WTC11 (cell line): Measurements from ENCODE around the gene COMMD6. TPM values are rescaled to one million over a fixed set of nuclear protein-coding genes. Genes with fewer than 3 reads are reported as not detected.

Source experiments
- ATAC-seq: fragments of 200-7000 bp; cut with Tn5 transposase; 2 replicates; pipeline ENCODE4 v1.10.0; 2021; ENCODE audit warnings: mild to moderate bottlenecking, moderate library complexity
- CTCF ChIA-PET: fragments of 300-600 bp; sonication (Branson Sonifier 250); formaldehyde crosslinking; loops from one replicate; lab custom pipeline; 2021; ENCODE audit warnings: antibody characterized with exemption; lab: Charles Lee
- POLR2A ChIA-PET: fragments of 350-600 bp; sonication (Branson Sonifier 250); formaldehyde crosslinking; loops from one replicate; lab custom pipeline; 2021; ENCODE audit warnings: antibody characterized with exemption; lab: Charles Lee
- DNase-seq: peaks from one replicate; pipeline ENCODE4 v3.0.0; 2021; ENCODE audit warnings: low spot score
- H3K27ac Mint-ChIP-seq: 2 replicates; pipeline ENCODE4 v1.8.0; 2021; ENCODE audit warnings: mixed read lengths
- H3K27me3 Mint-ChIP-seq: 2 replicates; pipeline ENCODE4 v1.8.0; 2021; ENCODE audit warnings: low read depth, mild to moderate bottlenecking, moderate library complexity, mixed read lengths
- H3K36me3 Mint-ChIP-seq: 2 replicates; pipeline ENCODE4 v1.8.0; 2021; ENCODE audit warnings: mixed read lengths
- H3K4me1 Mint-ChIP-seq: 2 replicates; pipeline ENCODE4 v1.8.0; 2022; ENCODE audit warnings: mixed read lengths
- H3K4me3 Mint-ChIP-seq: 2 replicates; pipeline ENCODE4 v1.8.0; 2021; ENCODE audit warnings: mild to moderate bottlenecking, moderate library complexity, mixed read lengths
- H3K9me3 Mint-ChIP-seq: 2 replicates; pipeline ENCODE4 v1.8.0; 2021; ENCODE audit warnings: mixed read lengths
- CDX4 ChIP-seq: fragments of 250-450 bp; sonication (Bioruptor Pico); IDR thresholded peaks from 2 replicates; pipeline ENCODE4 v1.9.0; 2021; ENCODE audit warnings: moderate library complexity, mild to moderate bottlenecking, inconsistent platforms, borderline replicate concordance
- CREM ChIP-seq: sonication (generic); formaldehyde crosslinking; IDR thresholded peaks from 2 replicates; pipeline ENCODE4 v1.8.1; 2022; ENCODE audit warnings: mild to moderate bottlenecking, missing genetic modification reagents, moderate library complexity
- FOXK1 ChIP-seq: sonication (generic); formaldehyde crosslinking; IDR thresholded peaks from 2 replicates; pipeline ENCODE4 v1.8.0; 2022; ENCODE audit warnings: mild to moderate bottlenecking, moderate library complexity, missing genetic modification reagents
- MXD4 ChIP-seq: fragments of 250-450 bp; sonication (Bioruptor Pico); IDR thresholded peaks from 2 replicates; pipeline ENCODE4 v1.8.0; 2021; ENCODE audit warnings: mild to moderate bottlenecking, moderate library complexity, borderline replicate concordance
- NFATC4 ChIP-seq: fragments of 250-450 bp; sonication (Bioruptor Pico); IDR thresholded peaks from 2 replicates; pipeline ENCODE4 v1.9.0; 2021; ENCODE audit warnings: mild to moderate bottlenecking
- NFE2L1 ChIP-seq: sonication (generic); formaldehyde crosslinking; IDR thresholded peaks from 2 replicates; pipeline ENCODE4 v1.8.1; 2023; ENCODE audit warnings: missing genetic modification reagents
- NR1H2 ChIP-seq: sonication (generic); formaldehyde crosslinking; IDR thresholded peaks from 2 replicates; pipeline ENCODE4 v1.9.0; 2021; ENCODE audit warnings: mild to moderate bottlenecking, moderate library complexity, missing genetic modification reagents
- NR3C1 ChIP-seq: sonication (generic); formaldehyde crosslinking; conservative IDR thresholded peaks from 2 replicates; pipeline ENCODE4 v1.8.1; 2023; ENCODE audit warnings: low read depth, mild to moderate bottlenecking, missing genetic modification reagents
- SMAD4 ChIP-seq: sonication (generic); formaldehyde crosslinking; IDR thresholded peaks from 2 replicates; pipeline ENCODE4 v1.8.0; 2022; ENCODE audit warnings: mild to moderate bottlenecking, missing genetic modification reagents
- SP1 ChIP-seq: sonication (generic); formaldehyde crosslinking; conservative IDR thresholded peaks from 2 replicates; pipeline ENCODE4 v1.8.1; 2022; ENCODE audit warnings: missing genetic modification reagents
- USF2 ChIP-seq: sonication (generic); formaldehyde crosslinking; IDR thresholded peaks from 2 replicates; pipeline ENCODE4 v1.8.1; 2023; ENCODE audit warnings: mild to moderate bottlenecking, missing genetic modification reagents, moderate library complexity
- ZBTB21 ChIP-seq: sonication (generic); formaldehyde crosslinking; IDR thresholded peaks from 2 replicates; pipeline ENCODE4 v1.8.1; 2023; ENCODE audit warnings: mild to moderate bottlenecking, missing genetic modification reagents, borderline replicate concordance
- ZNF219 ChIP-seq: sonication (generic); formaldehyde crosslinking; IDR thresholded peaks from 2 replicates; pipeline ENCODE4 v1.8.0; 2023; ENCODE audit warnings: missing genetic modification reagents, mild to moderate bottlenecking, borderline replicate concordance
- total RNA-seq: library from RNA; stranded (reverse); gene quantifications from 3 replicates; pipeline ENCODE4 v1.2.3, GENCODE V29; 2021
- TF ChIP-seq, protein P1 (sequence below): sonication (generic); formaldehyde crosslinking; IDR thresholded peaks from 2 replicates; pipeline ENCODE4 v1.8.1; 2022; ENCODE audit warnings: low read depth, missing genetic modification reagents, borderline replicate concordance
- TF ChIP-seq, protein P2 (sequence below): sonication (generic); formaldehyde crosslinking; IDR thresholded peaks from 2 replicates; pipeline ENCODE4 v1.8.0; 2023; ENCODE audit warnings: missing genetic modification reagents
- TF ChIP-seq, protein P3 (sequence below): fragments of 250-450 bp; sonication (Bioruptor Pico); IDR thresholded peaks from 2 replicates; pipeline ENCODE4 v1.8.0; 2021; ENCODE audit warnings: mild to moderate bottlenecking
- TF ChIP-seq, protein P4 (sequence below): fragments of 250-450 bp; sonication (Bioruptor Pico); IDR thresholded peaks from 2 replicates; pipeline ENCODE4 v1.9.0; 2021; ENCODE audit warnings: mild to moderate bottlenecking

The COMMD6 gene
- total RNA-seq, 1 experiment from 2014 or later = 94.6 TPM

DNA sequence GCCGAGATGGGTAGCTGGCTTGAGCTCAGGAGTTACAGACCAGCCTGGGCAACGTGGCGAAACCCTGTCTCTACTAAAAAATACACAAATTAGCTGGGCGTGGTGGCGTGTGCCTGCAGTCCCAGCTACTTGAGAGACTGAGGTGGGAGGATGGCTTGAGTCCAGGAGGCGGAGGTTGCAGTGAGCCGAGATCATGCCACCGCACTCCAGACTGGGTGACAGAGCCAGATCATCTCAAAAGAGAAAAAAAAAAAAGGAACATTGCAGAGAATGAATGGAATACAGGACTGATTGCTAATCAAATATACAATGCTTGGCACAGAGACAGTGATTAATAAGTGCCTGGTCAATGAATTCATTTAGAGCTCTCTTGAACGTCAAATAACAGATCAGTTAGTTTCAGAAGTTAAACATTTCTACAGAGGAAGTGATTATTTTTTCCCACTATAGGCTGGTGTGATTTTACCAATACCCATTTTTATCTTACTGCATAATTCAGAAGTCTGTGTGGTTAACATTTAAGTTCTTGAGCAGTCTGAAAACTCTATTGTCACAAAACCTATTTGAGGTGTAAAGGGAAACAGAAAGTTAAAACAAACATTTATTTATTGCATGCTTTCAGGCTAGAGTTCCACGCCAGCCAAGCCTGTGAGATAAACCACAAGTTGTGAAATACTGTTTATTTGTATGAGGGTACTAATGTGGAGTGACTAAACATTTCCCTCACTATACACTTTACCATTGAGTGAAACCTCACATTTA is 48.0 kb downstream of the COMMD6 start (continued):
- TF ChIP-seq, protein P1, sequence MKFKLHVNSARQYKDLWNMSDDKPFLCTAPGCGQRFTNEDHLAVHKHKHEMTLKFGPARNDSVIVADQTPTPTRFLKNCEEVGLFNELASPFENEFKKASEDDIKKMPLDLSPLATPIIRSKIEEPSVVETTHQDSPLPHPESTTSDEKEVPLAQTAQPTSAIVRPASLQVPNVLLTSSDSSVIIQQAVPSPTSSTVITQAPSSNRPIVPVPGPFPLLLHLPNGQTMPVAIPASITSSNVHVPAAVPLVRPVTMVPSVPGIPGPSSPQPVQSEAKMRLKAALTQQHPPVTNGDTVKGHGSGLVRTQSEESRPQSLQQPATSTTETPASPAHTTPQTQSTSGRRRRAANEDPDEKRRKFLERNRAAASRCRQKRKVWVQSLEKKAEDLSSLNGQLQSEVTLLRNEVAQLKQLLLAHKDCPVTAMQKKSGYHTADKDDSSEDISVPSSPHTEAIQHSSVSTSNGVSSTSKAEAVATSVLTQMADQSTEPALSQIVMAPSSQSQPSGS = no peak

GRCh38 chr13:75486146-75487062 is 51.2 kb downstream of the COMMD6 start:
- H3K4me3 Mint-ChIP-seq = no peak overlapping the region
- peaks cover under 1% of the 10 kb centered on the region; the same call in 1 of the 2 replicates for H3K9me3 Mint-ChIP-seq
- POLR2A ChIA-PET = no interaction called here
- no peaks in the 10 kb centered on the region for H3K27me3 Mint-ChIP-seq
- no peak for DNase-seq
- H3K27ac Mint-ChIP-seq = no peak overlapping the region
- TF ChIP-seq MXD4 (CRISPR knock-in tag) = no peak
- TF ChIP-seq, all 79 proteins: peak for 0
- no peak for ATAC-seq
- Mint-ChIP-seq H3K4me1 (peaks cover 21% of the 10 kb centered on the region), H3K36me3 (no peaks in the 10 kb centered on the region)
- CTCF ChIA-PET = no interaction called here

- peak; percentile 30; the same call in 1 of the 2 replicates for TF ChIP-seq NFE2L1 (CRISPR knock-in tag)
- TF ChIP-seq SP1 = no peak
- H3K4me1 Mint-ChIP-seq = peaks cover 22% of the 10 kb centered on the region
- no peak overlapping the region for H3K4me3 Mint-ChIP-seq
- H3K36me3 Mint-ChIP-seq = no peaks in the 10 kb centered on the region
- H3K27ac Mint-ChIP-seq = no peak overlapping the region
- H3K9me3 Mint-ChIP-seq = no peaks in the 10 kb centered on the region
- DNase-seq (no peak), ATAC-seq (no peak)
- CTCF ChIA-PET = no interaction called here
- POLR2A ChIA-PET = no interaction called here
- H3K27me3 Mint-ChIP-seq = no peaks in the 10 kb centered on the region
Measured at GRCh38 chr13:75485286-75486062, 52.2 kb downstream of the COMMD6 start.

DNA sequence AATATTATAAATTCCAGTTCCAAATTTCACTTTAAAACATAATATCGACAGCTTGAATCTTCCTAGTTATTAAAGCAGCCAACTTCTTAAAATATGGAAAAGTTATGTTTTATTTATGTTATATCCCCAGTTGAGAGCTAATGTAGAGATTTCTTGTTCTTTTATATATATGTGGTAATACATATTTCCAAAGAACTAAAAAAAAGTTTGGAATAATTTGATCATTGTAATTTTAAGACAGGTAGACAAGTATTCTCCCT is 54.9 kb downstream of the COMMD6 start:
- Mint-ChIP-seq H3K27ac (peak overlapping the region; percentile 86), H3K9me3 (no peaks in the 10 kb centered on the region), H3K36me3 (no peaks in the 10 kb centered on the region), H3K4me1 (peaks cover 46% of the 10 kb centered on the region), H3K27me3 (no peaks in the 10 kb centered on the region), H3K4me3 (peak overlapping the region; percentile 90)
- DNase-seq (no peak), ATAC-seq (no peak)
- CTCF ChIA-PET = interaction anchor here (0.9 to 1.7 kb wide), 25 partner anchors 9 to 205 kb away, joined by 3 to 23 read pairs (median 6); partner anchors contain the start of gene UCHL3
- POLR2A ChIA-PET = interaction anchor here (0.5 to 1.1 kb wide), 5 partner anchors 29 to 153 kb away, joined by 3 to 4 read pairs (median 3); partner anchors contain the start of gene LMO7
- no peak for TF ChIP-seq CDX4 (CRISPR knock-in tag)
- TF ChIP-seq CREM (CRISPR knock-in tag) = no peak
- TF ChIP-seq, protein P2, sequence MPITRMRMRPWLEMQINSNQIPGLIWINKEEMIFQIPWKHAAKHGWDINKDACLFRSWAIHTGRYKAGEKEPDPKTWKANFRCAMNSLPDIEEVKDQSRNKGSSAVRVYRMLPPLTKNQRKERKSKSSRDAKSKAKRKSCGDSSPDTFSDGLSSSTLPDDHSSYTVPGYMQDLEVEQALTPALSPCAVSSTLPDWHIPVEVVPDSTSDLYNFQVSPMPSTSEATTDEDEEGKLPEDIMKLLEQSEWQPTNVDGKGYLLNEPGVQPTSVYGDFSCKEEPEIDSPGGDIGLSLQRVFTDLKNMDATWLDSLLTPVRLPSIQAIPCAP (CRISPR knock-in tag) = no peak
- TF ChIP-seq ZNF219 (CRISPR knock-in tag) = no peak
- no peak for TF ChIP-seq NFATC4 (CRISPR knock-in tag)
- TF ChIP-seq USF2 (CRISPR knock-in tag) = no peak
- no peak for TF ChIP-seq SMAD4 (CRISPR knock-in tag)
- no peak for TF ChIP-seq ZBTB21 (CRISPR knock-in tag)
- TF ChIP-seq, protein P3, sequence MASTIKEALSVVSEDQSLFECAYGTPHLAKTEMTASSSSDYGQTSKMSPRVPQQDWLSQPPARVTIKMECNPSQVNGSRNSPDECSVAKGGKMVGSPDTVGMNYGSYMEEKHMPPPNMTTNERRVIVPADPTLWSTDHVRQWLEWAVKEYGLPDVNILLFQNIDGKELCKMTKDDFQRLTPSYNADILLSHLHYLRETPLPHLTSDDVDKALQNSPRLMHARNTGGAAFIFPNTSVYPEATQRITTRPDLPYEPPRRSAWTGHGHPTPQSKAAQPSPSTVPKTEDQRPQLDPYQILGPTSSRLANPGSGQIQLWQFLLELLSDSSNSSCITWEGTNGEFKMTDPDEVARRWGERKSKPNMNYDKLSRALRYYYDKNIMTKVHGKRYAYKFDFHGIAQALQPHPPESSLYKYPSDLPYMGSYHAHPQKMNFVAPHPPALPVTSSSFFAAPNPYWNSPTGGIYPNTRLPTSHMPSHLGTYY = no peak
- no peak for TF ChIP-seq NR3C1 (CRISPR knock-in tag)
- TF ChIP-seq FOXK1 (CRISPR knock-in tag) = no peak
- no peak for TF ChIP-seq NR1H2 (CRISPR knock-in tag)
- TF ChIP-seq, protein P4, sequence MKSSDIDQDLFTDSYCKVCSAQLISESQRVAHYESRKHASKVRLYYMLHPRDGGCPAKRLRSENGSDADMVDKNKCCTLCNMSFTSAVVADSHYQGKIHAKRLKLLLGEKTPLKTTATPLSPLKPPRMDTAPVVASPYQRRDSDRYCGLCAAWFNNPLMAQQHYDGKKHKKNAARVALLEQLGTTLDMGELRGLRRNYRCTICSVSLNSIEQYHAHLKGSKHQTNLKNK (CRISPR knock-in tag) = no peak
